ENCODE data around the gene TADA1. TPM values are rescaled to one million over a fixed set of nuclear protein-coding genes. Genes with fewer than 3 reads are reported as not detected.
"Not testable (repeated sequence)": the region's sequence is repeated elsewhere in the genome, so short reads cannot be mapped to it uniquely, and the experiment has no call there.

Gene TADA1
- total and polyA plus RNA-seq, 4 donors, result 9.1 to 21.3 (median 15.0) TPM

DNA sequence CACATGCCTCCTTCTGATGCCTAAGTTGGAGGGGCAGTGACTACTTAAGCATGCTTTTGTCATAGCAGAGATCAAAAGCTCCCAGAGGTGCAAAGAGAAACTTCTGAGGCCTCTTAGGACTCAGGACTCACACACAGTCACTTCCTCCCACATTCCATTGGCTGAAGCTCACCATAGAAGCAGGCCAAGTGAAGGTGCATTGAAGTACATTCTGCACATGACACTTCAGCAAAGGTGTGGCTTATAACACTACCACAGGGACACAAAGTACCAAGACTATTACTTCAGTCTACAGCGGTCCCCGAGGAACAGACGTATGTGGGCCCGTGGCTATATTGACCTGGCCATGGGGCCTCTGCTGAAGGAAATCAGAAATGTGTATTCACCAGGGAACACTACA is 39.3 kb downstream of the TADA1 start:
- Histone ChIP-seq H3K4me1 (ENCODE audit: control insufficient read depth in 4 of 4, insufficient read depth in 4 of 4, low read length in 3 of 4) (peaks cover 0 to 22% (median 15%) of the 10 kb centered on the region in 4 donors), H3K27ac (ENCODE audit: low read depth in 1 of 2, low read length in 2 of 2) (no peak overlapping the region), H3K27me3 (ENCODE audit: control insufficient read depth in 4 of 4, insufficient read depth in 4 of 4, low read length in 3 of 4) (no peaks in the 10 kb centered on the region), H3K36me3 (ENCODE audit: control insufficient read depth in 4 of 4, insufficient read depth in 3 of 4, low read depth in 1 of 4, low read length in 3 of 4) (peaks cover 0 to 8% (median 5%) of the 10 kb centered on the region in 4 donors), H3K9me3 (ENCODE audit: control insufficient read depth in 4 of 4, low read length in 3 of 4) (no peaks in the 10 kb centered on the region), H3K4me3 (ENCODE audit: low read depth in 1 of 3, low read length in 3 of 3) (no peak overlapping the region), H3K9ac (ENCODE audit: low read depth in 1 of 2, low read length in 2 of 2) (no peak overlapping the region)
- no peak for DNase-seq (ENCODE audit: low spot score)
- WGBS, result 96% methylated on average over 4 of the region's 4 CpGs
- TF ChIP-seq JUND (IDR thresholded peaks at IDR 0.05) (no peak), YY1 (IDR thresholded peaks at IDR 0.05) (no peak), HNF4A (conservative IDR thresholded peaks at IDR 0.05) (no peak), FOXA1 (IDR thresholded peaks at IDR 0.05) (no peak), SP1 (IDR thresholded peaks at IDR 0.05) (no peak), EGR1 (IDR thresholded peaks at IDR 0.05; ENCODE audit: low read depth in 2 of 2) (no peak), TAF1 (conservative IDR thresholded peaks at IDR 0.05) (no peak), HNF4G (IDR thresholded peaks at IDR 0.05) (no peak), RAD21 (IDR thresholded peaks at IDR 0.05) (no peak), GABPA (IDR thresholded peaks at IDR 0.05 in 1 of 2, conservative IDR thresholded peaks at IDR 0.05 in 1 of 2) (no peak), ATF3 (IDR thresholded peaks at IDR 0.05) (no peak), NR2F2 (IDR thresholded peaks at IDR 0.05) (no peak), RXRA (IDR thresholded peaks at IDR 0.05) (no peak), FOXA2 (IDR thresholded peaks at IDR 0.05) (no peak)
- TF ChIP-seq, protein P1, sequence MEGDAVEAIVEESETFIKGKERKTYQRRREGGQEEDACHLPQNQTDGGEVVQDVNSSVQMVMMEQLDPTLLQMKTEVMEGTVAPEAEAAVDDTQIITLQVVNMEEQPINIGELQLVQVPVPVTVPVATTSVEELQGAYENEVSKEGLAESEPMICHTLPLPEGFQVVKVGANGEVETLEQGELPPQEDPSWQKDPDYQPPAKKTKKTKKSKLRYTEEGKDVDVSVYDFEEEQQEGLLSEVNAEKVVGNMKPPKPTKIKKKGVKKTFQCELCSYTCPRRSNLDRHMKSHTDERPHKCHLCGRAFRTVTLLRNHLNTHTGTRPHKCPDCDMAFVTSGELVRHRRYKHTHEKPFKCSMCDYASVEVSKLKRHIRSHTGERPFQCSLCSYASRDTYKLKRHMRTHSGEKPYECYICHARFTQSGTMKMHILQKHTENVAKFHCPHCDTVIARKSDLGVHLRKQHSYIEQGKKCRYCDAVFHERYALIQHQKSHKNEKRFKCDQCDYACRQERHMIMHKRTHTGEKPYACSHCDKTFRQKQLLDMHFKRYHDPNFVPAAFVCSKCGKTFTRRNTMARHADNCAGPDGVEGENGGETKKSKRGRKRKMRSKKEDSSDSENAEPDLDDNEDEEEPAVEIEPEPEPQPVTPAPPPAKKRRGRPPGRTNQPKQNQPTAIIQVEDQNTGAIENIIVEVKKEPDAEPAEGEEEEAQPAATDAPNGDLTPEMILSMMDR (IDR thresholded peaks at IDR 0.05; ENCODE audit: low read depth, low read length, missing input control), result no peak
- TF ChIP-seq, protein P2, sequence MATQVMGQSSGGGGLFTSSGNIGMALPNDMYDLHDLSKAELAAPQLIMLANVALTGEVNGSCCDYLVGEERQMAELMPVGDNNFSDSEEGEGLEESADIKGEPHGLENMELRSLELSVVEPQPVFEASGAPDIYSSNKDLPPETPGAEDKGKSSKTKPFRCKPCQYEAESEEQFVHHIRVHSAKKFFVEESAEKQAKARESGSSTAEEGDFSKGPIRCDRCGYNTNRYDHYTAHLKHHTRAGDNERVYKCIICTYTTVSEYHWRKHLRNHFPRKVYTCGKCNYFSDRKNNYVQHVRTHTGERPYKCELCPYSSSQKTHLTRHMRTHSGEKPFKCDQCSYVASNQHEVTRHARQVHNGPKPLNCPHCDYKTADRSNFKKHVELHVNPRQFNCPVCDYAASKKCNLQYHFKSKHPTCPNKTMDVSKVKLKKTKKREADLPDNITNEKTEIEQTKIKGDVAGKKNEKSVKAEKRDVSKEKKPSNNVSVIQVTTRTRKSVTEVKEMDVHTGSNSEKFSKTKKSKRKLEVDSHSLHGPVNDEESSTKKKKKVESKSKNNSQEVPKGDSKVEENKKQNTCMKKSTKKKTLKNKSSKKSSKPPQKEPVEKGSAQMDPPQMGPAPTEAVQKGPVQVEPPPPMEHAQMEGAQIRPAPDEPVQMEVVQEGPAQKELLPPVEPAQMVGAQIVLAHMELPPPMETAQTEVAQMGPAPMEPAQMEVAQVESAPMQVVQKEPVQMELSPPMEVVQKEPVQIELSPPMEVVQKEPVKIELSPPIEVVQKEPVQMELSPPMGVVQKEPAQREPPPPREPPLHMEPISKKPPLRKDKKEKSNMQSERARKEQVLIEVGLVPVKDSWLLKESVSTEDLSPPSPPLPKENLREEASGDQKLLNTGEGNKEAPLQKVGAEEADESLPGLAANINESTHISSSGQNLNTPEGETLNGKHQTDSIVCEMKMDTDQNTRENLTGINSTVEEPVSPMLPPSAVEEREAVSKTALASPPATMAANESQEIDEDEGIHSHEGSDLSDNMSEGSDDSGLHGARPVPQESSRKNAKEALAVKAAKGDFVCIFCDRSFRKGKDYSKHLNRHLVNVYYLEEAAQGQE (IDR thresholded peaks at IDR 0.05), result no peak
- TF ChIP-seq, protein P3, sequence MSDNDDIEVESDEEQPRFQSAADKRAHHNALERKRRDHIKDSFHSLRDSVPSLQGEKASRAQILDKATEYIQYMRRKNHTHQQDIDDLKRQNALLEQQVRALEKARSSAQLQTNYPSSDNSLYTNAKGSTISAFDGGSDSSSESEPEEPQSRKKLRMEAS (IDR thresholded peaks at IDR 0.05), result no peak
- TF ChIP-seq, protein P4, sequence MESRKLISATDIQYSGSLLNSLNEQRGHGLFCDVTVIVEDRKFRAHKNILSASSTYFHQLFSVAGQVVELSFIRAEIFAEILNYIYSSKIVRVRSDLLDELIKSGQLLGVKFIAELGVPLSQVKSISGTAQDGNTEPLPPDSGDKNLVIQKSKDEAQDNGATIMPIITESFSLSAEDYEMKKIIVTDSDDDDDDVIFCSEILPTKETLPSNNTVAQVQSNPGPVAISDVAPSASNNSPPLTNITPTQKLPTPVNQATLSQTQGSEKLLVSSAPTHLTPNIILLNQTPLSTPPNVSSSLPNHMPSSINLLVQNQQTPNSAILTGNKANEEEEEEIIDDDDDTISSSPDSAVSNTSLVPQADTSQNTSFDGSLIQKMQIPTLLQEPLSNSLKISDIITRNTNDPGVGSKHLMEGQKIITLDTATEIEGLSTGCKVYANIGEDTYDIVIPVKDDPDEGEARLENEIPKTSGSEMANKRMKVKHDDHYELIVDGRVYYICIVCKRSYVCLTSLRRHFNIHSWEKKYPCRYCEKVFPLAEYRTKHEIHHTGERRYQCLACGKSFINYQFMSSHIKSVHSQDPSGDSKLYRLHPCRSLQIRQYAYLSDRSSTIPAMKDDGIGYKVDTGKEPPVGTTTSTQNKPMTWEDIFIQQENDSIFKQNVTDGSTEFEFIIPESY (IDR thresholded peaks at IDR 0.05), result no peak

DNA sequence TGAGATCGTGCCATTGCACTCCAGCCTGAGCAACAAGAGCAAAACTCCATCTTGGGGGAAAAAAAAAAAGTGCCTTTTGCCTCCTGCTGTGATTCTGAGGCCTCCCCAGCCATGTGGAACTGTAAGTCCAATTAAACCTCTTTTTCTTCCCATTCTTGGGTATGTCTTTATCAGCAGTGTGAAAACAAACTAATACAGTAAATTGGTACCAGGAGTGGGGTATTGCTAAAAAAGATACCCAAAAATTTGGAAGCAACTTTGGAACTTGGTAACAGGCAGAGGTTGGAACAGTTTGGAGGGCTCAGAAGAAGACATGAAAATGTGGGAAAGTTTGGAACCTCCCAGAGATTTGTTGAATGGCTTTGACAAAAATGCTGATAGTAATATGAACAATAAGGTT is 46.3 kb downstream of the TADA1 start:
- DNase-seq (ENCODE audit: low spot score); H3K4me3 ChIP-seq (ENCODE audit: low read depth in 1 of 3, low read length in 3 of 3); H3K27ac ChIP-seq (ENCODE audit: low read depth in 1 of 2, low read length in 2 of 2); H3K9ac ChIP-seq (ENCODE audit: low read depth in 1 of 2, low read length in 2 of 2); H3K9me3 ChIP-seq (ENCODE audit: control insufficient read depth in 4 of 4, low read length in 3 of 4); H3K36me3 ChIP-seq (ENCODE audit: control insufficient read depth in 4 of 4, insufficient read depth in 3 of 4, low read depth in 1 of 4, low read length in 3 of 4); H3K4me1 ChIP-seq (ENCODE audit: control insufficient read depth in 4 of 4, insufficient read depth in 4 of 4, low read length in 3 of 4); H3K27me3 ChIP-seq (ENCODE audit: control insufficient read depth in 4 of 4, insufficient read depth in 4 of 4, low read length in 3 of 4): not testable (repeated sequence)
- WGBS, result 65% methylated on average over 1 of the region's 1 CpG
